ENCODE measurements around the gene OR10G2. TPM values are rescaled to one million over a fixed set of nuclear protein-coding genes. Genes with fewer than 3 reads are reported as not detected.

Gene OR10G2
- not detected for total RNA-seq

DNA sequence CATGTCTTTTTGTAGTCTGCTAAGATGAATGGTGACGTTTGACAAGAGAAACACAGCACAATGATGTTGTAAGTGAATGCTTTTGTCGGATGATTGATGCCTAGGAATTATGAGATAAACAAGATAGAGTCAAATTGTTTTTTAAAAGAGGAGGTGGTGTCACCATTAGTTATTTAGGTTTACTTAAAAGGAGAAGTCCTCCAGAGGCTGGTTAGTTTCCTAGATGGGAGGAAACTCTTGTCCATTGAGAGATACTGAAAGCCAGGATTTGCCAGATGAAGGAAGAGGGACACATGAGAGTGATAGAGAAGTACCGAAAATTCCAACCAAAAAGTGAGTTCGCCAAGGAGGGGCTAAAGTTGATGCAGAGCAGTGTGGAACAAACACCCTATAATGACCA is at the start of gene OR10G2:
TSS of gene OR10G2 (minus strand) at position 101 of the 400 bp plus-strand sequence. CDS start at position 3, 98 bp downstream.
- no peak within 1 kb of the TSS for H3K27ac ChIP-seq
- ATAC-seq (ENCODE audit: insufficient number of reproducible peaks, low FRiP score, low read depth) (no peak), DNase-seq (ENCODE audit: low spot score) (no peak)
- no peaks in the 10 kb centered on the region for H3K36me3 ChIP-seq
- H3K27me3 ChIP-seq (replicated peaks; ENCODE audit: insufficient read depth), result no peaks in the 10 kb centered on the region
- no peak within 1 kb of the TSS for H3K4me3 ChIP-seq
- H3K9me3 ChIP-seq, result no peaks in the 10 kb centered on the region
- TF ChIP-seq, protein P1, sequence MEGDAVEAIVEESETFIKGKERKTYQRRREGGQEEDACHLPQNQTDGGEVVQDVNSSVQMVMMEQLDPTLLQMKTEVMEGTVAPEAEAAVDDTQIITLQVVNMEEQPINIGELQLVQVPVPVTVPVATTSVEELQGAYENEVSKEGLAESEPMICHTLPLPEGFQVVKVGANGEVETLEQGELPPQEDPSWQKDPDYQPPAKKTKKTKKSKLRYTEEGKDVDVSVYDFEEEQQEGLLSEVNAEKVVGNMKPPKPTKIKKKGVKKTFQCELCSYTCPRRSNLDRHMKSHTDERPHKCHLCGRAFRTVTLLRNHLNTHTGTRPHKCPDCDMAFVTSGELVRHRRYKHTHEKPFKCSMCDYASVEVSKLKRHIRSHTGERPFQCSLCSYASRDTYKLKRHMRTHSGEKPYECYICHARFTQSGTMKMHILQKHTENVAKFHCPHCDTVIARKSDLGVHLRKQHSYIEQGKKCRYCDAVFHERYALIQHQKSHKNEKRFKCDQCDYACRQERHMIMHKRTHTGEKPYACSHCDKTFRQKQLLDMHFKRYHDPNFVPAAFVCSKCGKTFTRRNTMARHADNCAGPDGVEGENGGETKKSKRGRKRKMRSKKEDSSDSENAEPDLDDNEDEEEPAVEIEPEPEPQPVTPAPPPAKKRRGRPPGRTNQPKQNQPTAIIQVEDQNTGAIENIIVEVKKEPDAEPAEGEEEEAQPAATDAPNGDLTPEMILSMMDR (IDR thresholded peaks at IDR 0.05), result no peak
- H3K4me1 ChIP-seq (ENCODE audit: control insufficient read depth in 1 of 2, low read depth in 2 of 2), result no peaks in the 10 kb centered on the region

DNA sequence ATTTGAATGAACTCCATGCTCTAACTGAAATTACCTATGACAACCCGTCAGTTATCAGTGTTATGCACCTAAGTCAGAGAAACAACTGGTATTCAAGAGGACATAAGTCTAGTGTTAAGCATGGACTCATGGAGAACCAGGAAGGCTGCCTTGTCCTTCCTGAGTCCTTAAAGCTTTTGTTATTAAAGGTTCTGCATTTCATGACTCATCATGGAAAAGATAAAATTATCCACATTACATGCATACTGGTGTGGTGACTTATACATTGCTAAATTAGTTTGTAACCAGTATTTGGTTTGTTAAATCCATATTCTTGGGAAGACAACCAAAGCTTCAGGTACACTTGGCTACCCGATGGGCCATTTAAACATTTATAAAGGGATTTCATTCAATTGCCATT is 45.3 kb upstream of the OR10G2 start:
- Histone ChIP-seq H3K36me3 (no peaks in the 10 kb centered on the region), H3K27ac (no peak overlapping the region), H3K27me3 (replicated peaks; ENCODE audit: insufficient read depth) (no peaks in the 10 kb centered on the region), H3K4me1 (ENCODE audit: control insufficient read depth in 1 of 2, low read depth in 2 of 2) (no peaks in the 10 kb centered on the region), H3K4me3 (no peak overlapping the region), H3K9me3 (peaks cover 3% of the 10 kb centered on the region)
- TF ChIP-seq, protein P1 (IDR thresholded peaks at IDR 0.05), result no peak
- no peak for DNase-seq (ENCODE audit: low spot score)
- no peak for ATAC-seq (ENCODE audit: insufficient number of reproducible peaks, low FRiP score, low read depth)

DNA sequence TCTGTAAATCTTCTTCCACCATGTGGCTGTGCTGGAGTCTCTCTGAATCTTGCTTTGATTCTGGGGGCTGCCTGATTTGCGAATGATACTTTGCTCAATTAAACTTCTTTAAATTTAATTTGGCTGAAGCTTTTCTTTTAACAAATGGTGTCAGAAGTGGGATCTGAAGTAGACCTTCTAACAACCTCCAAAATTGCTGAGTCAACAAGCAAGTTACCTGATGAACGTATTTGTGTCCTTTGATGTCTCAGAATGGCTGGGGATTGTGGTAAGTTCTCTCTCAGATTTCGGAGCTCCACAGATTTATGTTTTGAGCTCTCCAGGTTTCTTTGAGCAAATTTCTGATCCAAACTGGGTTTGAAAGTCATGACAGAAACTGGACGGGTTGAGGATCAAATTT is 40.8 kb upstream of the OR10G2 start:
- ATAC-seq (ENCODE audit: insufficient number of reproducible peaks, low FRiP score, low read depth) (no peak), DNase-seq (ENCODE audit: low spot score) (no peak)
- H3K4me1 ChIP-seq (ENCODE audit: control insufficient read depth in 1 of 2, low read depth in 2 of 2), result no peaks in the 10 kb centered on the region
- no peaks in the 10 kb centered on the region for H3K36me3 ChIP-seq
- no peaks in the 10 kb centered on the region for H3K27me3 ChIP-seq (replicated peaks; ENCODE audit: insufficient read depth)
- H3K27ac ChIP-seq, result no peak overlapping the region
- TF ChIP-seq, protein P1 (IDR thresholded peaks at IDR 0.05), result no peak
- H3K4me3 ChIP-seq, result no peak overlapping the region
- H3K9me3 ChIP-seq, result peaks cover 3% of the 10 kb centered on the region

GRCh38 chr14:21673718-21674117 is 39.0 kb upstream of the OR10G2 start, which contains the start of gene OR4E1:
Gene OR4E1 (minus strand): TSS chr14:21673818. CDS start chr14:21670935, 2,883 bp downstream.
- ATAC-seq (ENCODE audit: insufficient number of reproducible peaks, low FRiP score, low read depth), result no peak
- H3K27ac ChIP-seq, result no peak within 1 kb of the TSS
- H3K9me3 ChIP-seq, result peaks cover 3% of the 10 kb centered on the region
- no peaks in the 10 kb centered on the region for H3K4me1 ChIP-seq (ENCODE audit: control insufficient read depth in 1 of 2, low read depth in 2 of 2)
- no peaks in the 10 kb centered on the region for H3K27me3 ChIP-seq (replicated peaks; ENCODE audit: insufficient read depth)
- TF ChIP-seq, protein P1 (IDR thresholded peaks at IDR 0.05), result no peak
- no peak within 1 kb of the TSS for H3K4me3 ChIP-seq
- H3K36me3 ChIP-seq, result no peaks in the 10 kb centered on the region
- DNase-seq (ENCODE audit: low spot score), result no peak

DNA sequence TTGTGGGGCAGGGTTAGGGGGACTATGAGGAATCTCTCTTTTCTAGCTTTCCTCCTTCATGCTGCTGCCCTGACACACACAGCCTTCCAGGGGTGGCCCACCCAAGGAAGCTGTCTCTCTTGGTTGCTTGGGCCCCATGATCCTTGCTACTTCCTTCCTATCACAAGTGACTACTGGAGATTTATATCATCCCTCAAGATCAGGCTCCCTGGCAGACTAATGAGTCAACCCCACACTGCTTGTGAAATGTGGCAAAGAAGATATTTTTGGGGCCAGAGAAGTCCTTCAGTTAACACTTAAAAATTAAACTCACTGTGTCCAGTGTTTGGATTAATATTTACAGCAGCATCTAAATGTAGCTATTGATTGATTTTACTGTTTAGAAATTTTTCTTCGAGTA is 37.4 kb upstream of the OR10G2 start:
- H3K4me3 ChIP-seq, result no peak overlapping the region
- DNase-seq (ENCODE audit: low spot score) (no peak), ATAC-seq (ENCODE audit: insufficient number of reproducible peaks, low FRiP score, low read depth) (no peak)
- peaks cover 3% of the 10 kb centered on the region for H3K9me3 ChIP-seq
- no peaks in the 10 kb centered on the region for H3K36me3 ChIP-seq
- TF ChIP-seq, protein P1 (IDR thresholded peaks at IDR 0.05), result no peak
- no peaks in the 10 kb centered on the region for H3K27me3 ChIP-seq (replicated peaks; ENCODE audit: insufficient read depth)
- H3K4me1 ChIP-seq (ENCODE audit: control insufficient read depth in 1 of 2, low read depth in 2 of 2), result no peaks in the 10 kb centered on the region
- no peak overlapping the region for H3K27ac ChIP-seq

Data from thoracic aorta (tissue), 2 donors.